ENCODE data around the gene GMNC.
"Not testable (repeated sequence)": the region's sequence is repeated elsewhere in the genome, so short reads cannot be mapped to it uniquely, and the experiment has no call there.

GMNC gene

GRCh38 chr3:190862209-190863118 is at the start of gene GMNC:
Gene GMNC (minus strand): TSS chr3:190862694. CDS start chr3:190862615, 79 bp downstream.
- DNase-seq (ENCODE audit: low read depth) = peak; percentile 11

- no peak for DNase-seq (ENCODE audit: low read depth)
These were observed 48.9 kb upstream of the GMNC start for GRCh38 chr3:190911382-190911781.

GRCh38 chr3:190909908-190910307 is 47.4 kb upstream of the GMNC start:
- no peak for DNase-seq (ENCODE audit: low read depth)

- no peak for DNase-seq (ENCODE audit: low read depth)
These were observed 40.7 kb upstream of the GMNC start for GRCh38 chr3:190903156-190903555.

- no peak for DNase-seq (ENCODE audit: low read depth)
These were observed 39.8 kb upstream of the GMNC start for GRCh38 chr3:190902292-190902691.

GRCh38 chr3:190892395-190892902 is 30.0 kb upstream of the GMNC start:
- DNase-seq (ENCODE audit: low read depth) = no peak

- no peak for DNase-seq (ENCODE audit: low read depth)
These were observed 24.5 kb upstream of the GMNC start for GRCh38 chr3:190886945-190887344.

- no peak for DNase-seq (ENCODE audit: low read depth)
These were observed 21.7 kb upstream of the GMNC start for GRCh38 chr3:190883973-190884832.

- DNase-seq (ENCODE audit: low read depth) = no peak
These were observed 20.6 kb upstream of the GMNC start for GRCh38 chr3:190883141-190883540.

- DNase-seq (ENCODE audit: low read depth) = no peak
These were observed 15.4 kb upstream of the GMNC start for GRCh38 chr3:190877925-190878324.

GRCh38 chr3:190876433-190876832 is 13.9 kb upstream of the GMNC start:
- DNase-seq (ENCODE audit: low read depth) = not testable (repeated sequence)

GRCh38 chr3:190875061-190875460 is 12.6 kb upstream of the GMNC start:
- not testable (repeated sequence) for DNase-seq (ENCODE audit: low read depth)

- DNase-seq (ENCODE audit: low read depth) = no peak
These were observed 7.6 kb upstream of the GMNC start for GRCh38 chr3:190870127-190870526.

GRCh38 chr3:190867071-190867470 is 4.6 kb upstream of the GMNC start:
- no peak for DNase-seq (ENCODE audit: low read depth)

- DNase-seq (ENCODE audit: low read depth) = no peak
These were observed 3.3 kb upstream of the GMNC start for GRCh38 chr3:190865828-190866227.

- no peak for DNase-seq (ENCODE audit: low read depth)
These were observed 2.9 kb upstream of the GMNC start for GRCh38 chr3:190865419-190865818.

- DNase-seq (ENCODE audit: low read depth) = no peak
These were observed 1.5 kb upstream of the GMNC start for GRCh38 chr3:190864002-190864401.

- DNase-seq (ENCODE audit: low read depth) = no peak
These were observed 598 bp upstream of the GMNC start for GRCh38 chr3:190863119-190863465.

GRCh38 chr3:190860521-190860920 is 2.0 kb downstream of the GMNC start:
- no peak for DNase-seq (ENCODE audit: low read depth)

- DNase-seq (ENCODE audit: low read depth) = no peak
These were observed 7.3 kb downstream of the GMNC start for GRCh38 chr3:190855151-190855550.

- DNase-seq (ENCODE audit: low read depth) = no peak
These were observed 8.4 kb downstream of the GMNC start for GRCh38 chr3:190854062-190854461.

- no peak for DNase-seq (ENCODE audit: low read depth)
These were observed 9.0 kb downstream of the GMNC start for GRCh38 chr3:190853464-190853863.

GRCh38 chr3:190849607-190850006 is 12.9 kb downstream of the GMNC start:
- no peak for DNase-seq (ENCODE audit: low read depth)

Data from GM04503 (cell line).